Activated CD4-positive, alpha-beta memory T cell treated with anti-CD3 and anti-CD28 coated beads, Interleukin-2, amount 10 ng/mL, durations not matched to agents 7 days and 5 days (primary cell): ENCODE results near the gene ERC1. TPM values are rescaled to one million over a fixed set of nuclear protein-coding genes. Genes with fewer than 3 reads are reported as not detected.
"Not testable (repeated sequence)": the region's sequence is repeated elsewhere in the genome, so short reads cannot be mapped to it uniquely, and the experiment has no call there.

Experiments used
- CTCF ChIA-PET: fragments of 350-600 bp; sonication (Branson Sonifier 250); formaldehyde crosslinking; loops from one replicate; lab custom pipeline; 2021; ENCODE audit warnings: antibody characterized with exemption, inconsistent platforms; lab: Charles Lee
- POLR2A ChIA-PET: fragments of 350-600 bp; sonication (Branson Sonifier 250); formaldehyde crosslinking; loops from one replicate; lab custom pipeline; 2021; ENCODE audit warnings: antibody characterized with exemption; lab: Charles Lee
- DNase-seq: peaks from one replicate; pipeline ENCODE4 v3.0.0-alpha.2; 2020
- H3K27ac Mint-ChIP-seq: one replicate; pipeline ENCODE4 v1.8.0; 2021; ENCODE audit warnings: mild to moderate bottlenecking, mixed read lengths
- H3K27me3 Mint-ChIP-seq: one replicate; pipeline ENCODE4 v1.8.0; 2021; ENCODE audit warnings: mixed read lengths
- H3K36me3 Mint-ChIP-seq: one replicate; pipeline ENCODE4 v1.8.0; 2021; ENCODE audit warnings: low read depth, mixed read lengths
- H3K4me1 Mint-ChIP-seq: one replicate; pipeline ENCODE4 v1.8.0; 2021; ENCODE audit warnings: mixed read lengths
- H3K4me3 Mint-ChIP-seq: one replicate; pipeline ENCODE4 v1.8.0; 2021; ENCODE audit warnings: mild to moderate bottlenecking, mixed read lengths
- H3K9me3 Mint-ChIP-seq: one replicate; pipeline ENCODE4 v1.8.0; 2021; ENCODE audit warnings: mixed read lengths
- total RNA-seq, 2 experiments: library from RNA; stranded (reverse); gene quantifications; one replicate each; pipeline ENCODE4 v1.2.3, GENCODE V29; 2021

The ERC1 gene
- total RNA-seq, 2 experiments from 2014 or later: 33.5 to 37.9 TPM

DNA sequence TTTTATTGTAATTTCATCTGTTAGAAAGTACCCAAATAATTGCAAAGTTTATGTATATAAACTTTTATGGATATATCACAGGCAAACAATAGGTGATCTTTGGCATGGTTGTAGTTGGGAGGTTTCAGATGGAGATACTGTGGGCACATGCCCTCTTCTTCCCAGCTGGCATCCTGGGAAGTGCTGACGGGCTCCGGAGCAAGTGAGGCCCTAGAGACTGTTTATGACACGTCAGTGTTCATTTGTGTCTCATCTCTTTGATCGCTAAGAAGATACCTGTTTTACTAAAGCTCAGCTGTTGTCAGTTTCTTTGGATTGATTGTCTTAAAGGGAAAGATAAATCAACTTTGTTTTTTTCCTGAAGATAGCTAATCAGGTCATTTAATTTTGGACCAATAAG, 315.8 kb downstream of the ERC1 start:
- H3K36me3 Mint-ChIP-seq: no peaks in the 10 kb centered on the region
- no peaks in the 10 kb centered on the region for H3K27me3 Mint-ChIP-seq
- H3K4me3 Mint-ChIP-seq: no peak overlapping the region
- POLR2A ChIA-PET: interaction anchor here (0.6 kb wide), 1 partner anchor 686 kb away, joined by 3 read pairs; no protein-coding TSS in a partner anchor
- no peaks in the 10 kb centered on the region for H3K4me1 Mint-ChIP-seq
- H3K27ac Mint-ChIP-seq: no peak overlapping the region
- DNase-seq: no peak
- CTCF ChIA-PET: no interaction called here
- H3K9me3 Mint-ChIP-seq: no peaks in the 10 kb centered on the region

DNA sequence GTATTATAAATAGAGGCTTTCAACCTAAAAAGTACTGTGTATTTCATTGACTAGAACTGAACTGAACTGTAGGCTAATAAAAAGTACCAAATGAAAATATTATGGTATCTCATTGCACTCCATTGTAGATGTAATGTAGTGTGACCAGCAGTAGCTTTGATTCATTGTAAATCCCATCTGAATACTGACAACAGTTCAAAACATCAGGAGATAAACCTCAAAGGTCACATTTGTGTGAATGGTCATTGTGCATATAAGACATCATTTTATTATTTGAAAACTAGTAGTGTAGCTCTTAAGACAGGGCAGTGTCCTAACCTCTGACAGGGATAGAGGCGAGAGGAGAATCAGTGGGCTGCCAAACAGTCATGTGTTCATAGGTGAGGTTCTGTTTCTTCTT, 316.8 kb downstream of the ERC1 start:
- H3K36me3 Mint-ChIP-seq: no peaks in the 10 kb centered on the region
- H3K27ac Mint-ChIP-seq: no peak overlapping the region
- H3K4me1 Mint-ChIP-seq: no peaks in the 10 kb centered on the region
- ChIA-PET CTCF (no interaction called here), POLR2A (no interaction called here)
- H3K9me3 Mint-ChIP-seq: no peaks in the 10 kb centered on the region
- H3K27me3 Mint-ChIP-seq: no peaks in the 10 kb centered on the region
- no peak for DNase-seq
- no peak overlapping the region for H3K4me3 Mint-ChIP-seq

DNA sequence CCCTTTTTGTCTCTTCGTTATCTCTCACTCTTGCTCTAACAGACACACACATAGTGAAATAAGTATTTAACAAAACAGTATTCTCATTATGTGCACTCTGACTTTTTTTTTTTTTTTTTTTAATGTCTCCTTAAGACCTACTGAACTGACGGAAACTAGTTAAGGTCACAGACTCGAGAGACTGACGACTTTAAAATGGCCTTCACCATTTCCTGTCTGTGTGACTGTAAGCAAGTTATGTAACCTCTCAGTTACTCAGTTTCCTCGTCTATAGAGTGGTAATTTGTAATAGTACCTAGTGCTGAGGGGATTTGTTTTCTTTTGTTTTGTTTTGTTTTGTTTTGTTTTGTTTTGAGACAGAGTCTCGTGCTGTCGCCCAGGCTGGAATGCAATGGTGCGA, 318.6 kb downstream of the ERC1 start:
- POLR2A ChIA-PET: no interaction called here
- Mint-ChIP-seq H3K36me3 (peaks cover 5% of the 10 kb centered on the region), H3K27ac (no peak overlapping the region), H3K9me3 (no peaks in the 10 kb centered on the region), H3K4me1 (no peaks in the 10 kb centered on the region), H3K4me3 (no peak overlapping the region), H3K27me3 (no peaks in the 10 kb centered on the region)
- no peak for DNase-seq
- CTCF ChIA-PET: no interaction called here

- Mint-ChIP-seq H3K4me3 (no peak overlapping the region), H3K27ac (no peak overlapping the region), H3K9me3 (no peaks in the 10 kb centered on the region), H3K36me3 (peaks cover 10% of the 10 kb centered on the region), H3K27me3 (no peaks in the 10 kb centered on the region), H3K4me1 (no peaks in the 10 kb centered on the region)
- ChIA-PET CTCF (no interaction called here), POLR2A (no interaction called here)
- DNase-seq: no peak
Measured at GRCh38 chr12:1310653-1311052, 319.6 kb downstream of the ERC1 start.

DNA sequence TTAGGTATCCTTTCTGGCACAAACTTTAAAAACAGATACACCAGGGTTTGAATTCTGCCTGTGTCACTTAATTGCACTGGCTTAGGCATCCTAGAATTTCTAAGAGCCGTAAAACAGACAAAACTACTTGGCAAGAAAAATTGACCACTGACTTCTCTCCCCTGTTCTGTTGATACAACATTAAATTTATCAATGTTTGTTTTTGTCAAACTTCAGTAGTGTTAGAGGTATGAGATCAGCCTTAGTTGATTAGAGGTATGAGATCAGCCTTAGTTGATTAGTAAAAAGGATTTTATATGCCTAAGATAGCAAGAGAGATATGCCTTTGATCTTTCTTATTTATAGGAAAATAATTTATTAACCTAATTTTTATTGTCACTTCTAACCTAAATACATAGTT, 320.1 kb downstream of the ERC1 start:
- ChIA-PET POLR2A (no interaction called here), CTCF (no interaction called here)
- DNase-seq: no peak
- no peak overlapping the region for H3K4me3 Mint-ChIP-seq
- peaks cover 10% of the 10 kb centered on the region for H3K36me3 Mint-ChIP-seq
- no peak overlapping the region for H3K27ac Mint-ChIP-seq
- H3K9me3 Mint-ChIP-seq: no peaks in the 10 kb centered on the region
- H3K4me1 Mint-ChIP-seq: no peaks in the 10 kb centered on the region
- no peaks in the 10 kb centered on the region for H3K27me3 Mint-ChIP-seq

DNA sequence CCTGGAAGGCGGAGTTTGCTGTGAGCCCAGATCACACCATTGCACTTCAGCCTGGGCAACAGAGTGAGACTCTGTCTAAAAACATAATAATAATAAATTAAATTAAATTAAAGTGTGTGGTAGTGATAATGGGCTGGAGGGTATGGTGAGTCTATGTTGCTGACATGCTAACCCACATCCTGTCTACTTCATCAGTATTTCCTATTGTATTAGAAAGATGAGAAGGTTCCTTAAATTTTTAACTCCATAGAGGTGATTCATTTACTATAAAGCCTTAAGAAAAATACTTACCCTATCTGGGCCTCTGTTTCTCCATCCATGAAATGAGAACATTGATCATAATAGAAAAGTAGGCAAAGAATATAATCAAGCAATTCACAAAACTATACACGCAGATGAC, 322.9 kb downstream of the ERC1 start:
- H3K4me1 Mint-ChIP-seq: no peaks in the 10 kb centered on the region
- no peaks in the 10 kb centered on the region for H3K27me3 Mint-ChIP-seq
- H3K36me3 Mint-ChIP-seq: peaks cover 14% of the 10 kb centered on the region
- no peaks in the 10 kb centered on the region for H3K9me3 Mint-ChIP-seq
- H3K27ac Mint-ChIP-seq: no peak overlapping the region
- no peak overlapping the region for H3K4me3 Mint-ChIP-seq
- no peak for DNase-seq
- ChIA-PET CTCF (no interaction called here), POLR2A (no interaction called here)

GRCh38 chr12:1314523-1314922, 323.5 kb downstream of the ERC1 start:
- no peak overlapping the region for H3K27ac Mint-ChIP-seq
- POLR2A ChIA-PET: no interaction called here
- no peaks in the 10 kb centered on the region for H3K9me3 Mint-ChIP-seq
- H3K4me3 Mint-ChIP-seq: no peak overlapping the region
- H3K27me3 Mint-ChIP-seq: no peaks in the 10 kb centered on the region
- CTCF ChIA-PET: no interaction called here
- no peak for DNase-seq
- H3K36me3 Mint-ChIP-seq: peaks cover 14% of the 10 kb centered on the region
- no peaks in the 10 kb centered on the region for H3K4me1 Mint-ChIP-seq

DNA sequence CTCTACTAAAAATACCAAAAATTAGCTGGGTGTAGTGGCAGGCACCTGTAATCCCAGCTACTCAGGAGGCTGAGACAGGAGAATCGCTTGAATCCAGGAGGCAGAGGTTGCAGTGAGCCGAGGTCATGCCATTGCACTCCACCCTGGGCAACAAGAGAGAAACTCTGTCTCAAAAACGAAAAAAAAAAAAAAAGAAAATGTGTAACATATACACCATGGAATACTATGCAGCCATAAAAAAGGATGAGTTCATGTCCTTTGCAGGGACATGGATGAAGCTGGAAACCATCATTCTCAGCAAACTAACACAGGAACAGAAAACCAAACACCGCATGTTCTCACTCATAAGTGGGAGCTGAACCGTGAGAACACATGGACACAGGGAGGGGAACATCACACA, 326.0 kb downstream of the ERC1 start:
- peaks cover 14% of the 10 kb centered on the region for H3K36me3 Mint-ChIP-seq
- POLR2A ChIA-PET, H3K27me3 Mint-ChIP-seq: not testable (repeated sequence)

DNA sequence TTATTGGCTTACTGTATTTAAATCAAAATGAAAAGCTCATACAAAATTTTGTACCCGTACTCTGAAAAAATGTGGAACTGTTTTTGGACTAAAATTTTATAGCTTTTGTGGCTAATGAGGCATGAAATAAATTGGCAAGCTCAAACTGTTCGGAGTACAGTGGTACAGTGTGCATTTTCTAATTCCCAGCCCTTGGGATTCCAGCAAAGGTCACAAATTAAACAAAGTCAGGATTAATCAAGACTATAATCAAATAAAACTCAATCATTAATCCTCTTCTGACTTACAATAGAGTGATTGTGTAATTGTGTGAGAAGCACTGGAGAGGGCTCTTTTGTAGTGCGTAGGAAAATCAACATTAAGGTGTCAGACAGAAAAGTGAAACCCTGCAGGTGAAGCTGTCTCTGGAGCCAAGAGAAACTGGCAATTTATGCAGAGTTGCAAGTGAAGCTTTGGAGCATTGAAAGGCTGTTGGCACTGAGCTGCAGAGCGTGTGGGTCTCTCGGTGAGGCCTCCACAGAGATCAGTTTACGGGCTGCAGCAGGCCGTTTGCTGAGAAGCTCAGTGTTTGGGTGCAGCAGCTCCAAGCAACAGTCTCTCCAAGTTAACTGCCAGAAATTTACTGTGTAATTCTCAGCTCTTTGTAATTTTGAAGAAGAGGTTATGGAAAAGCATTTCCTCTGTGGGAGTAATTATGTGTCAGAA, 327.5 kb downstream of the ERC1 start:
- peaks cover 14% of the 10 kb centered on the region for H3K36me3 Mint-ChIP-seq
- H3K27me3 Mint-ChIP-seq: no peaks in the 10 kb centered on the region
- POLR2A ChIA-PET: no interaction called here
- H3K27ac Mint-ChIP-seq: no peak overlapping the region
- H3K4me1 Mint-ChIP-seq: peaks cover 2% of the 10 kb centered on the region
- H3K9me3 Mint-ChIP-seq: no peaks in the 10 kb centered on the region
- CTCF ChIA-PET: interaction anchor here (1.3 kb wide), 1 partner anchor 265 kb away, joined by 4 read pairs; no protein-coding TSS in a partner anchor
- no peak overlapping the region for H3K4me3 Mint-ChIP-seq
- no peak for DNase-seq

More for the DNA sequence above, 326.0 kb downstream of the ERC1 start:
- H3K4me1 Mint-ChIP-seq, H3K4me3 Mint-ChIP-seq, H3K27ac Mint-ChIP-seq, DNase-seq, H3K9me3 Mint-ChIP-seq: not testable (repeated sequence)
- CTCF ChIA-PET: interaction anchor here (0.7 kb wide), 1 partner anchor 134 kb away, joined by 3 read pairs; no protein-coding TSS in a partner anchor

GRCh38 chr12:1319212-1319611, 328.2 kb downstream of the ERC1 start:
- Mint-ChIP-seq H3K4me1 (peaks cover 2% of the 10 kb centered on the region), H3K9me3 (no peaks in the 10 kb centered on the region), H3K27me3 (no peaks in the 10 kb centered on the region), H3K27ac (no peak overlapping the region), H3K4me3 (no peak overlapping the region), H3K36me3 (peaks cover 11% of the 10 kb centered on the region)
- ChIA-PET CTCF (interaction anchor here (1.3 kb wide), 1 partner anchor 264 kb away, joined by 4 read pairs; no protein-coding TSS in a partner anchor), POLR2A (no interaction called here)
- DNase-seq: no peak

DNA sequence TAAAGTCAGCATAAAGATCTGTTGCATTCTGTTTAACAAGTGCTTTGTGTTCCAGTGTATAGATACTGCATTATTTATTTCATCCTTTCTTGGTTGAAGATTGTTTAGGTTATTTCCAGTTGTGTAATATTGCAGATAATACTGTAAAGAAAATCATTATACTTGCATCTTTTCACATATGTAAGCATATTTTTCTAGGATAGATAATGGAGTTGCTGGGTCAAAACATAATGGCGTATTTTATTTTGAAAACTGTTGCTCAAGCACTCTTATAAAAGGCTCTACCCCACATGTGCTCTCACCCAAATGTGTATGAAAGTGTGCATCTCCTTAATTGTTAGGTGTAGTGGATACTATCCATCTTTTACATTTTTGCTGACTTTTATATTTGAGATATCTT, 329.0 kb downstream of the ERC1 start:
- Mint-ChIP-seq H3K4me1 (peaks cover 3% of the 10 kb centered on the region), H3K4me3 (no peak overlapping the region), H3K27me3 (no peaks in the 10 kb centered on the region), H3K9me3 (no peaks in the 10 kb centered on the region), H3K27ac (no peak overlapping the region), H3K36me3 (peaks cover 6% of the 10 kb centered on the region)
- CTCF ChIA-PET: interaction anchor here (1.3 kb wide), 1 partner anchor 263 kb away, joined by 4 read pairs; no protein-coding TSS in a partner anchor
- POLR2A ChIA-PET: no interaction called here
- DNase-seq: no peak

- H3K36me3 Mint-ChIP-seq: no peaks in the 10 kb centered on the region
- peaks cover 13% of the 10 kb centered on the region for H3K4me1 Mint-ChIP-seq
- no peak overlapping the region for H3K27ac Mint-ChIP-seq
- CTCF ChIA-PET: no interaction called here
- no peak for DNase-seq
- no peak overlapping the region for H3K4me3 Mint-ChIP-seq
- POLR2A ChIA-PET: no interaction called here
- no peaks in the 10 kb centered on the region for H3K27me3 Mint-ChIP-seq
- H3K9me3 Mint-ChIP-seq: no peaks in the 10 kb centered on the region
Measured at GRCh38 chr12:1322821-1323220, 331.8 kb downstream of the ERC1 start.

GRCh38 chr12:1324099-1324498, 333.1 kb downstream of the ERC1 start:
- H3K9me3 Mint-ChIP-seq: no peaks in the 10 kb centered on the region
- H3K27me3 Mint-ChIP-seq: no peaks in the 10 kb centered on the region
- peaks cover 13% of the 10 kb centered on the region for H3K4me1 Mint-ChIP-seq
- H3K36me3 Mint-ChIP-seq: no peaks in the 10 kb centered on the region
- DNase-seq: no peak
- no peak overlapping the region for H3K4me3 Mint-ChIP-seq
- CTCF ChIA-PET: no interaction called here
- POLR2A ChIA-PET: no interaction called here
- no peak overlapping the region for H3K27ac Mint-ChIP-seq

DNA sequence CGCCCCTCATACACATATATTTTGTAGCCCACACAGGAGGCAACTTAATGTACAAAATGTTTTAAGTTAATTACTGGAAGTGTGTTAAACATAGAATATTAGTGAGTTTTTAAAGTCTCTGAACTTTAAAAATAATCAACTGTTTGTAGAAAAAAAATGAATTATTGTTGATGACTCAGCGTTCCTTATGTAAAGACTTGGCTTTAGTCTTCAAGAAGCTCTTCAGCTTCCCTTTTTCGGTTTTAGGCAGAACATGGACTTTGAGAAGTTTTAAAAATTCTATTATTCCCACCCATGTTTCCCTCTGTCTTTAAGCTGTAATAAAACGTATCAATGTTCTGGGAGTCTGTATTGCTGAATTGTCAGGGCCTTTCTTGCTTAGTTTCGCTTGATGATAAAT, 333.9 kb downstream of the ERC1 start:
- no peaks in the 10 kb centered on the region for H3K36me3 Mint-ChIP-seq

More for the DNA sequence above, 333.9 kb downstream of the ERC1 start:
- Mint-ChIP-seq H3K9me3 (no peaks in the 10 kb centered on the region), H3K4me1 (peaks cover 13% of the 10 kb centered on the region), H3K4me3 (no peak overlapping the region), H3K27ac (no peak overlapping the region), H3K27me3 (no peaks in the 10 kb centered on the region)
- ChIA-PET POLR2A (no interaction called here), CTCF (no interaction called here)
- no peak for DNase-seq
